ENCODE measurements around the gene SLIT3. TPM values are rescaled to one million over a fixed set of nuclear protein-coding genes. Genes with fewer than 3 reads are reported as not detected.

The SLIT3 gene
- total and polyA plus RNA-seq, 4 donors: 18.1 to 22.5 (median 19.5) TPM

DNA sequence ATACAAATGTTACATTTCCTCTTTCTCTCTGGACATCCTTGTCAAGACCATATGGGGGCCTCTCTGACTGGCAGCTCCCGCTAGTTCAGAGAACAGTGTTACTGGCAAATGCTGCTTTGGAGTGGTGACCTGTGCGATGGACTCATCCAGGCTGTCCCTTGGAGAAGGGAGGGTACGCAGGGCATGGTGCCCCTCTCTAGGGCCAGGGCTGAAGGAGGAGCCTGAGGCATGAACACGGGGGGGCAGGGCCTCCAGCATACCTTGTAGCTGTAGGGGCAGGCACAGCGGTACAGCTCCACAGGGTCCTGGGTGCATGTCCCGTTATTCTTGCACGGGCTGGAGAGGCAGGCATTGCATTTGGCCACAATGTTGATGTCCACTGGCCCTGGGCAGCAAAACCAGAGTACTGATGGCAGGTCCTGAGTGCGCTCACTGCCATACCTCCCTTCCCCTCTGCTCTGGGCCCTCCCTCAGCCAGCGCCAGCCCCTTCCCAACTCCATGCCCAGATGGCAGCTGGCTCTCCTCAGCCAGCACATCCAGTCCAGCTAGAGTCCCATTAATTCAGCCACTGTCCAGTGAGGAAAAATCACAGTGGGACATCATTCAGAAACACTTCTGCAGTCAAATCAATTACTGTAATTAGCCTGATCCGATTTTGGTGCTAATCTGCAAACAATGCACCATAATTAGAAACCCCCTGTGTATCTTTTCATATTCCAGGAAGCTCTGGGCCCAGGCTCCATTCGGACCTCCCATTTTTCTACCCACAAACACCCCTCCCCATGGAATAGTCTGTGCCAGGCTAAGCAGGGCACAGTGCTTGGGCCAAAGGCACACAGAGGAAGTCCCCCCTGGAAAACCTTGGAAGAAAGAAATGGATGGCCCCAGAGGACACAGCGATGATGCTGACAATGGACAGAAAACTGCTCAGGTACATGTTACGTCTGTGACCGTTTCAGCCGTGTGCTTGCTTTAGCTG is 592.9 kb downstream of the SLIT3 start:
- Histone ChIP-seq H3K4me1 (ENCODE audit: control insufficient read depth, insufficient read depth, low read length) (peaks cover 14% of the 10 kb centered on the region), H3K27me3 (ENCODE audit: control insufficient read depth, insufficient read depth, low read length) (peaks cover 5% of the 10 kb centered on the region), H3K9me3 (ENCODE audit: control insufficient read depth, insufficient read depth, low read length) (no peaks in the 10 kb centered on the region), H3K27ac (ENCODE audit: low read depth, low read length) (no peak overlapping the region), H3K4me3 (ENCODE audit: low read depth, low read length) (no peak overlapping the region), H3K36me3 (ENCODE audit: control insufficient read depth, insufficient read depth, low read length) (no peaks in the 10 kb centered on the region)
- peak in 2 of 6 donors; percentile 28 to 35 for DNase-seq (ENCODE audit: low read depth in 4 of 6, low spot score in 6 of 6)
- WGBS (ENCODE audit: insufficient coverage): 81% methylated on average over 15 of the region's 15 CpGs

DNA sequence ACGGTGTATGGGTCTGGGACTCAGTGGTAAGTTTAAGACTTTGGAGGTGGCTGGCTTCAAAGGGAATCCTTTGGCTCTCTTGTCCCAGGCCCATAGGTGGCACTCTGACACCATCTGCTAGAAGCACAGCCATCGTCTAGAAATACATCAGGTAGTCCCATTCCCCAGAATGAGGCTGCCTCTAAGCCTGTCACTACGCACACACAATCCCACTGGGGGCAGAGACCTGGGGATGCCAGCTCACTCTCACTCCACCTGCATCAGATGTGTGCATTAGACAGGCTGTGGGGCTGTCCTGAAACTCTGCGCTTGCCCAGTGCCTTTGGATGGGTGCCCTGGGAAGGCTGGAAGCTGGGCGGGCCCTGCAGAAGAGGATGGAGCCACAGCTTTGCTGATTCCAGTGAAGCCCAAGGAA is 594.3 kb downstream of the SLIT3 start:
- H3K27ac ChIP-seq (ENCODE audit: low read depth, low read length): no peak overlapping the region
- no peaks in the 10 kb centered on the region for H3K27me3 ChIP-seq (ENCODE audit: control insufficient read depth, insufficient read depth, low read length)
- H3K36me3 ChIP-seq (ENCODE audit: control insufficient read depth, insufficient read depth, low read length): no peaks in the 10 kb centered on the region
- H3K4me1 ChIP-seq (ENCODE audit: control insufficient read depth, insufficient read depth, low read length): peaks cover 10% of the 10 kb centered on the region
- H3K4me3 ChIP-seq (ENCODE audit: low read depth, low read length): no peak overlapping the region
- H3K9me3 ChIP-seq (ENCODE audit: control insufficient read depth, insufficient read depth, low read length): no peaks in the 10 kb centered on the region
- WGBS (ENCODE audit: insufficient coverage): 55% methylated on average over 4 of the region's 5 CpGs
- DNase-seq (ENCODE audit: low read depth in 4 of 6, low spot score in 6 of 6): peak; percentile 38 to 95 (median 58)

DNA sequence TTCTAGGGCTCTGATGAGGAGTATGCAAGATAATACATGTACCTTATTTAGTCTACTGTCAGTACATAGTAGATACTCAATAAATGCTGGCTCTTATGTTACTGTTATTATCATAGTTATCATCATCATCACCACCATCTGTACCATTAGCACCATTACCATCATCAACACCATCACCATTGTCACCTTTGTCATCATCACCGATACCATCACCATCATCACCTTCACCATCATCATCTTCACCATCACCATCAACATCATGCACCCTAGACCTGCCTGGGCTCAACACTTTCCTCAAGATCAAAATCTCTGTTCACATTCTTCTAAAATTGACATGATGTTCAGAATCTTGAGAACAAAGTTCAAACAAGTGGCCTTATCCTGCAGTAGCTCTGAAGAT is 595.6 kb downstream of the SLIT3 start:
- Histone ChIP-seq H3K4me3 (ENCODE audit: low read depth, low read length) (no peak overlapping the region), H3K27me3 (ENCODE audit: control insufficient read depth, insufficient read depth, low read length) (no peaks in the 10 kb centered on the region), H3K27ac (ENCODE audit: low read depth, low read length) (no peak overlapping the region), H3K4me1 (ENCODE audit: control insufficient read depth, insufficient read depth, low read length) (peaks cover 10% of the 10 kb centered on the region), H3K9me3 (ENCODE audit: control insufficient read depth, insufficient read depth, low read length) (no peaks in the 10 kb centered on the region), H3K36me3 (ENCODE audit: control insufficient read depth, insufficient read depth, low read length) (no peaks in the 10 kb centered on the region)
- WGBS (ENCODE audit: insufficient coverage): 100% methylated on average over 1 of the region's 1 CpG
- no peak for DNase-seq (ENCODE audit: low read depth in 4 of 6, low spot score in 6 of 6)

GRCh38 chr5:168702511-168702910 is 598.4 kb downstream of the SLIT3 start:
- no peaks in the 10 kb centered on the region for H3K9me3 ChIP-seq (ENCODE audit: control insufficient read depth, insufficient read depth, low read length)
- no peak for DNase-seq (ENCODE audit: low read depth in 4 of 6, low spot score in 6 of 6)
- H3K4me1 ChIP-seq (ENCODE audit: control insufficient read depth, insufficient read depth, low read length): no peaks in the 10 kb centered on the region
- H3K36me3 ChIP-seq (ENCODE audit: control insufficient read depth, insufficient read depth, low read length): no peaks in the 10 kb centered on the region
- peaks cover 3% of the 10 kb centered on the region for H3K27me3 ChIP-seq (ENCODE audit: control insufficient read depth, insufficient read depth, low read length)
- H3K27ac ChIP-seq (ENCODE audit: low read depth, low read length): no peak overlapping the region
- no peak overlapping the region for H3K4me3 ChIP-seq (ENCODE audit: low read depth, low read length)
- 100% methylated on average over 2 of the region's 2 CpGs for WGBS (ENCODE audit: insufficient coverage)

GRCh38 chr5:168701641-168702040 is 599.3 kb downstream of the SLIT3 start:
- no peak overlapping the region for H3K27ac ChIP-seq (ENCODE audit: low read depth, low read length)
- H3K9me3 ChIP-seq (ENCODE audit: control insufficient read depth, insufficient read depth, low read length): no peaks in the 10 kb centered on the region
- peaks cover 3% of the 10 kb centered on the region for H3K27me3 ChIP-seq (ENCODE audit: control insufficient read depth, insufficient read depth, low read length)
- H3K4me3 ChIP-seq (ENCODE audit: low read depth, low read length): no peak overlapping the region
- WGBS (ENCODE audit: insufficient coverage): 100% methylated on average over 2 of the region's 5 CpGs
- no peak for DNase-seq (ENCODE audit: low read depth in 4 of 6, low spot score in 6 of 6)
- H3K4me1 ChIP-seq (ENCODE audit: control insufficient read depth, insufficient read depth, low read length): no peaks in the 10 kb centered on the region
- H3K36me3 ChIP-seq (ENCODE audit: control insufficient read depth, insufficient read depth, low read length): no peaks in the 10 kb centered on the region

GRCh38 chr5:168699002-168699401 is 601.9 kb downstream of the SLIT3 start:
- no peak overlapping the region for H3K27ac ChIP-seq (ENCODE audit: low read depth, low read length)
- peak in 1 of 6 donors; percentile 45 for DNase-seq (ENCODE audit: low read depth in 4 of 6, low spot score in 6 of 6)
- no peaks in the 10 kb centered on the region for H3K4me1 ChIP-seq (ENCODE audit: control insufficient read depth, insufficient read depth, low read length)
- peaks cover 3% of the 10 kb centered on the region for H3K27me3 ChIP-seq (ENCODE audit: control insufficient read depth, insufficient read depth, low read length)
- H3K36me3 ChIP-seq (ENCODE audit: control insufficient read depth, insufficient read depth, low read length): no peaks in the 10 kb centered on the region
- WGBS (ENCODE audit: insufficient coverage): 44% methylated on average over 7 of the region's 8 CpGs
- H3K9me3 ChIP-seq (ENCODE audit: control insufficient read depth, insufficient read depth, low read length): no peaks in the 10 kb centered on the region
- H3K4me3 ChIP-seq (ENCODE audit: low read depth, low read length): no peak overlapping the region

- Histone ChIP-seq H3K4me3 (ENCODE audit: low read depth, low read length) (no peak overlapping the region), H3K4me1 (ENCODE audit: control insufficient read depth, insufficient read depth, low read length) (no peaks in the 10 kb centered on the region), H3K36me3 (ENCODE audit: control insufficient read depth, insufficient read depth, low read length) (no peaks in the 10 kb centered on the region), H3K9me3 (ENCODE audit: control insufficient read depth, insufficient read depth, low read length) (no peaks in the 10 kb centered on the region), H3K27ac (ENCODE audit: low read depth, low read length) (no peak overlapping the region), H3K27me3 (ENCODE audit: control insufficient read depth, insufficient read depth, low read length) (peaks cover 3% of the 10 kb centered on the region)
- 95% methylated on average over 10 of the region's 11 CpGs for WGBS (ENCODE audit: insufficient coverage)
- no peak for DNase-seq (ENCODE audit: low read depth in 4 of 6, low spot score in 6 of 6)
These were observed 603.8 kb downstream of the SLIT3 start for GRCh38 chr5:168697034-168697720.

DNA sequence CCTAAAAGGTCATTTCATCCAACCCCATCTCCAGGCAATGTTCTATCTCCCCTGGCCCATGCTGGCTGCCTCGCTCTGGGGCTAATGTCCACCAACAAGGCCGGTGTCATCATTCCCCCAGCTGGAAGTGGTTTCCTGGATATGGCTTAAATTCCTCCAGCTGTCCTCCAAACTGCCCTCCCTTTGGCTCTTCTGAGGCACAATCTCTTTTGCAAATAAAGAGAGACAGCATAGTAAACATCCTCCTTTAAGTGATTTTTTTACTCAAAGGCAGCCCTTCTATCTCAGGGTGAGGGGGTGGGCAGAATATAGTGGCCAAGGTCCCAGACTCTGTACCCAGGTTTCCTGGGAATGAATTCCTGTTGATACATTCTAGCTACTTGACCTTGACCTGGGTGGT is 604.3 kb downstream of the SLIT3 start:
- Histone ChIP-seq H3K9me3 (ENCODE audit: control insufficient read depth, insufficient read depth, low read length) (no peaks in the 10 kb centered on the region), H3K27ac (ENCODE audit: low read depth, low read length) (no peak overlapping the region), H3K4me3 (ENCODE audit: low read depth, low read length) (no peak overlapping the region), H3K36me3 (ENCODE audit: control insufficient read depth, insufficient read depth, low read length) (no peaks in the 10 kb centered on the region), H3K4me1 (ENCODE audit: control insufficient read depth, insufficient read depth, low read length) (no peaks in the 10 kb centered on the region), H3K27me3 (ENCODE audit: control insufficient read depth, insufficient read depth, low read length) (peaks cover 3% of the 10 kb centered on the region)
- WGBS (ENCODE audit: insufficient coverage): 60% methylated on average over 1 of the region's 2 CpGs
- no peak for DNase-seq (ENCODE audit: low read depth in 4 of 6, low spot score in 6 of 6)

DNA sequence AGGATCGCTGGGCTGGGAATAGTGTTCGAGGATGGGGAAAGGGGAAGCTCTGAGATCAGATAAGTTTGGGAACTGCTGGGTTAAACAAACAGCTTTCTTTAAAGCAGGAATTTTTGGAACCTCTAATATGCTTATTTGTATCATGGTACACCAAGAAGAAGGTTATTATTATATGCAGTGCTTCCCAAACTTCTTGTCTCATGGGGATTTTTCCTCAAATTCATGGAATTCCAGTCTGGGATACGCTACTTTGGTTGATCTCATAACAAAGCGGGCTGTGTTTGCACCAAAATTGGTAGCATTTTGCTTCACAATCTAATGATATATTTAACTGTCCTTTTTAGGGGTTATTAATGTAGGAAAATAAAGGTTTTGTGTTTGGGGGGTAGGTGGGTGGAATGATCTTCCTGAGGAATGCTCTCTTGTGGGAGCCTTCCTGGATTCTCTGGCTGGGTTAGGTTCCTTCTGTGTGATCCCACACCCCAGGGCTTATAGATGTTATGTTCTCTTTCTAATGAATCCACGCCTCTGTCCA is 605.6 kb downstream of the SLIT3 start:
- Histone ChIP-seq H3K36me3 (ENCODE audit: control insufficient read depth, insufficient read depth, low read length) (no peaks in the 10 kb centered on the region), H3K27me3 (ENCODE audit: control insufficient read depth, insufficient read depth, low read length) (peaks cover 3% of the 10 kb centered on the region), H3K4me3 (ENCODE audit: low read depth, low read length) (no peak overlapping the region), H3K4me1 (ENCODE audit: control insufficient read depth, insufficient read depth, low read length) (no peaks in the 10 kb centered on the region), H3K27ac (ENCODE audit: low read depth, low read length) (no peak overlapping the region), H3K9me3 (ENCODE audit: control insufficient read depth, insufficient read depth, low read length) (no peaks in the 10 kb centered on the region)
- no peak for DNase-seq (ENCODE audit: low read depth in 4 of 6, low spot score in 6 of 6)
- 100% methylated on average over 1 of the region's 5 CpGs for WGBS (ENCODE audit: insufficient coverage)
